Fibroblast of mammary gland (primary cell): ENCODE measurements around the gene HORMAD2.
A peak's percentile ranks its signal among the peaks of the same experiment; 100 is the strongest.

Experiments
- DNase-seq: peaks from one replicate; pipeline ENCODE4 v3.0.0-alpha.2; 2010; ENCODE audit warnings: low read depth
- H3K4me3 ChIP-seq: 2 replicates; pipeline ENCODE4 v1.5.1; 2011; ENCODE audit warnings: low read depth, mild to moderate bottlenecking, low read length, moderate library complexity; ENCODE audit not compliant: control insufficient read depth
- TF ChIP-seq, protein P1 (sequence below): conservative IDR thresholded peaks from 2 replicates; pipeline ENCODE4 v1.5.1; 2011; ENCODE audit warnings: low read depth, low read length, inconsistent platforms; ENCODE audit not compliant: control insufficient read depth, insufficient read depth

The HORMAD2 gene

DNA sequence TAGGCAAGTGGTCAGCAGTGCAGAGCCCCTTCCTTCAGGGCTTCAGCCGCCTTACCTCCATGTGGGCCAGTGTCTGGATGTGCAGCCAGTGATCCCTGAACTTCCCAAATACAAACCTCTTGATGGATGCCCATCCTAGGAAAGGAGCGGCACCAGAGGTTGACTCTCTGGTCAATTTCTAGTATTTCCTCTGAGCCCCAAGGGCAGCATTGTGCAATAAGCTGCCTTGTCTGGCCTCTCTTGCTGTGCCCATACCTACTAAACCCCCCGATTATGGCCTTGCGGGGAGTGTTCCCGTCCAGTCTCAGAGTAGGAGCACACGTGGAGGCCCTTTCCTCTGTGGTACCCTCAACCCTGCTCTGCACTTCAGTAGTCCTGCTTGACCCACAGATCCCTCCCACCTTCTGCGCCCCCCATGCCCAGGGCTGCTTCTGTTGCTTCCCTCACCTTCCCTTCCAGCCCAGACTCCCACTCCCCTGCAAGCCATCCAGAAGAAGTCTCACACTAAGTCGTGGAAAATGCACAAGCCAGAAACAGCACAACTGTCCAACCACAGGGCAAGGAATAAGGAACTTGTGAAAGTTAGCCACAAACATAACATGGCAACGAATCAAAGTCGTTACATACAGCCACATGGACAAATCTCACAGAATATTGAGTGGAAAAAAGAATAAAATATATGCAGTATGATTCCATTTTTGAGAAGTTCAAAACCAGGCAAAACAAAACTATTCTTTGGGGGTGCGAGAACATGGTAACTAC lies 39.6 kb upstream of the HORMAD2 start:
- no peak overlapping the region for H3K4me3 ChIP-seq
- DNase-seq: no peak
- TF ChIP-seq, protein P1, sequence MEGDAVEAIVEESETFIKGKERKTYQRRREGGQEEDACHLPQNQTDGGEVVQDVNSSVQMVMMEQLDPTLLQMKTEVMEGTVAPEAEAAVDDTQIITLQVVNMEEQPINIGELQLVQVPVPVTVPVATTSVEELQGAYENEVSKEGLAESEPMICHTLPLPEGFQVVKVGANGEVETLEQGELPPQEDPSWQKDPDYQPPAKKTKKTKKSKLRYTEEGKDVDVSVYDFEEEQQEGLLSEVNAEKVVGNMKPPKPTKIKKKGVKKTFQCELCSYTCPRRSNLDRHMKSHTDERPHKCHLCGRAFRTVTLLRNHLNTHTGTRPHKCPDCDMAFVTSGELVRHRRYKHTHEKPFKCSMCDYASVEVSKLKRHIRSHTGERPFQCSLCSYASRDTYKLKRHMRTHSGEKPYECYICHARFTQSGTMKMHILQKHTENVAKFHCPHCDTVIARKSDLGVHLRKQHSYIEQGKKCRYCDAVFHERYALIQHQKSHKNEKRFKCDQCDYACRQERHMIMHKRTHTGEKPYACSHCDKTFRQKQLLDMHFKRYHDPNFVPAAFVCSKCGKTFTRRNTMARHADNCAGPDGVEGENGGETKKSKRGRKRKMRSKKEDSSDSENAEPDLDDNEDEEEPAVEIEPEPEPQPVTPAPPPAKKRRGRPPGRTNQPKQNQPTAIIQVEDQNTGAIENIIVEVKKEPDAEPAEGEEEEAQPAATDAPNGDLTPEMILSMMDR: no peak

DNA sequence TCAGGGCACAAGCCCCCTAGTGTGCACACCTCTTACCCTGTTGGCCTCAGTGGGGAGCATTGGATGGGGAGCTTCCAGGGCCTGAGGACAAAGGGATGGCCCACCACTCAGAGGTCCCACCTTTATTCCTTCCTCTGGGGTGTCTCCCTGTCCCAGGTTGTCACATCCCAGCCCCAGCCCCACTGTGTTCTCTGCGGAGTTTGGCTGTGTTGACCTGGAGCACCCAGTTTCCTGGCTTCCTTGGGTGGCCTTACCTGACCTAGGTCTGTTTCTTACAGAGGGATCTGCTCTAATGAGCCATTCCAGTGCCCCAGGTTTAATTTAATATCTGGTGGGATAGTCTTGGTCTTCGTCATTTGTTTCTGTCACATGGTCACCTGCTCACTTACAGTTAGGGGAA lies 38.8 kb upstream of the HORMAD2 start:
- TF ChIP-seq, protein P1: no peak
- no peak overlapping the region for H3K4me3 ChIP-seq

DNA sequence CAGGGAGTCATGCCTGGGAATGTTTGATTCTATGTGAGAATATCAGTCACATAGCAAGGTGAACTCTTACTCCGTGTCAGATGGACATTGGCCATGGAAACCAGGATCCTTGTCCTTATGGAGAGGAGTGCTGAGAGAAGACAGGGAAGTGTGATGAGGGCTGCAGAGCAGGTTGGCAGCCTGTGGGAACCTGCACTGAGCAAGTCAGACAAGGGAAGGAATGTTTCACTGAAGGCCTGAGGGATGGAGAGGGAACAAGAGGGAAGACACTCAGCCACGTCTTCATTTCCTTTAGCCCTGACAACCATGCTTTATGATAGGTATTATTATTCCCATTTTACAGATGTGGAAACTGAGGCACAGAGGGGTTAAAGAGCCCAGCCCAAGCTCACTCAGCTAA lies 38.4 kb upstream of the HORMAD2 start:
- TF ChIP-seq, protein P1: no peak
- H3K4me3 ChIP-seq: no peak overlapping the region
- no peak for DNase-seq

More for the DNA sequence above, 38.8 kb upstream of the HORMAD2 start:
- DNase-seq: no peak

DNA sequence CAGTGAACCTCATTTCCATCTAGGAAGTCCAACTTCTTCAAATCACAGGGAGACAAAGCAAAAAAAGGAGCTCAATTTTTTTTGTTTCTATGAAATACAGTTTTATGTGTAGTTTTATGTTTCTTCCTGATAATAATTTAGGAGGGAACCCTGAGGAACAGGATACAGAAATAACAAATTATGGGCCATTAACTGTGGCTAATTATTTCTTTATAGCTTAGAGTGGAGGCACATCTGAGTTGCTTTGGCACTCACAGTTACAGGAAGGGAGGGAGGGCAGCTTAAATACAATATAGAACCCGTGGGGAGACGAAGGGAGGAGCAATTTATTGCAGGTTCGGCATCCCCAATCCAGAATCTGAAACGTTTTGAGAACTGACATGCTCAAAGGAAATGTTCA lies 37.1 kb upstream of the HORMAD2 start:
- TF ChIP-seq, protein P1: no peak
- DNase-seq: no peak
- no peak overlapping the region for H3K4me3 ChIP-seq

DNA sequence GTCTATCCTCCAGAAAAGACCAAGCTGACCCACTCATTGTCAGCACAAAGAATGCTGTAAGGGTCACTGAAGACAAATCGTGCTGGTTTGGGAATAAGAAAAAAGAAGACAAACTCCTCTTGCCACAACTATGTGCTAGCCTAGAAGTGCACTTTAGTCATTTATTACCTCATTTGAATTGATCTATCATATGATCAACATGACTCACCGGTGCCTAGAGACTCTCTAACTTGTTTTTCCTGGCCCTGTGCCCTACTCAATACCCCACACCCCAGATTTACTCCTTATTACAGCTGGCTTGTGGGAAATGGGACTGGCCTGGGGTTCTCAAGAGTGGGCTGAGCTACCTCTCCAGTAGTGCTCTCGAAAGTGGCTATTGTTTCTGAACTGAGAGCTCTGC lies 35.9 kb upstream of the HORMAD2 start:
- DNase-seq: peak; percentile 97
- TF ChIP-seq, protein P1: no peak
- H3K4me3 ChIP-seq: no peak overlapping the region

DNA sequence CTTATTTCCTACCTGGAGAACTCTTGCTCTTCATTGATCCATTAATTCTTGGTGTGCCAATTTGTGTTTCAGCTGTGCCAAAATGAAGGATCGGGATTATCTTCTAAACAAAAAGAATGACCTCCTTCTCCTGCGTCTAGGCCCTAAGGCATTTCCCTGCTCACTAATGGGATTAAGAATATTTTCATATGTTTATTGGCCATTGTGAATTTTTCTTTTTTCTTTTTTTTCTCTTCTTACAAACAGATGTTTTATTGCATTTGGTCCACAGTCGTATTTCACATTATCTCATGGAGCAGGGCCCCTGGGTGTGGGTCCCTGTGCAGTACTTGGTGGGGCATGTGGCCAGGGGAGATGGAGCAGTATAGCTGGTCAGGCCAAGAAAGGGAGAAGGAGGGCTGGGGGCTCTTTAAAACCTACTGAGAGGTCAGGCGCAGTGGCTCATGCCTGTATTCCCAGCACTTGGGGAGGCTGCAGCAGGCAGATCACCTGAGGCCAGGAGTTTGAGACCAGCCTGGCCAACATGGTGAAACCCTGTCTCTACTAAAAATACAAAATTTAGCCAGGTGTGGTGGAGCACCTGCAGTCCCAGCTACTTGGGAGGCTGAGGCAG lies 35.3 kb upstream of the HORMAD2 start:
- TF ChIP-seq, protein P1: no peak
- no peak overlapping the region for H3K4me3 ChIP-seq

DNA sequence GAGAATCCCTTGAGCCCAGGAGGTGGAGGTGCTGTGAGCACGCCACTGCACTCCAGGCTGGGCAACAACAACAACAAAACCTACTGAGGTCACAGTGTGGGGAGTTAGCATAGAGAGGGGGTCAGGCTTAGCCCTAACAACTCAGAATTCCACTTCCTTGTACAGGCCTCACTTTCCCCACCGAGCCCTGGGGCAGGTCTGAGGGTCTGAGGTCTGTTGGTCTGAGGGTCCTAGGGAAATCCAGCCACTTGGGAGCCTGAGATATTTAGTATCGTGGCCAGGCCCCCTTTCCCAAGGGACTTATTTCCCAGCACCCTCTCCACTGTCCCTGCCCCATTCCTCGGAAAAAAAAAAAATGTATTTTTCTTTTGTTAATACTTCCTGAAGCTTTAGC lies 34.8 kb upstream of the HORMAD2 start:
- TF ChIP-seq, protein P1: no peak
- no peak for DNase-seq
- H3K4me3 ChIP-seq: no peak overlapping the region

More for the DNA sequence above, 35.3 kb upstream of the HORMAD2 start:
- no peak for DNase-seq
